Kidney epithelial cell (primary cell): ENCODE measurements around the gene PLEKHG2. TPM values are rescaled to one million over a fixed set of nuclear protein-coding genes. Genes with fewer than 3 reads are reported as not detected.

ENCODE experiments used
- DNase-seq: peaks from one replicate; pipeline ENCODE4 v3.0.0-alpha.2; 2010; ENCODE audit warnings: low read depth
- H3K27me3 ChIP-seq: 2 replicates; pipeline ENCODE4 v1.6.0; 2011; ENCODE audit warnings: low read length; ENCODE audit not compliant: control insufficient read depth, insufficient read depth
- H3K36me3 ChIP-seq: 2 replicates; pipeline ENCODE4 v1.5.1; 2011; ENCODE audit warnings: low read length; ENCODE audit not compliant: control insufficient read depth, insufficient read depth
- H3K4me3 ChIP-seq: 2 replicates; pipeline ENCODE4 v1.5.1; 2011; ENCODE audit warnings: low read depth, mild to moderate bottlenecking, control low read depth, low read length
- total RNA-seq: library from RNA; depleted of rRNA; stranded (reverse); fragments of >200 nt; gene quantifications from 2 replicates; pipeline ENCODE4 v1.2.3, GENCODE V29; 2015
- TF ChIP-seq, protein P1 (sequence below): IDR thresholded peaks from 2 replicates; pipeline ENCODE4 v1.5.1; 2011; ENCODE audit warnings: mild to moderate bottlenecking, moderate library complexity, low read length, control low read depth, inconsistent platforms; ENCODE audit not compliant: insufficient read depth, poor library complexity, severe bottlenecking

PLEKHG2 gene
- total RNA-seq, 1 donor from 2014 or later: 22.8 TPM

DNA sequence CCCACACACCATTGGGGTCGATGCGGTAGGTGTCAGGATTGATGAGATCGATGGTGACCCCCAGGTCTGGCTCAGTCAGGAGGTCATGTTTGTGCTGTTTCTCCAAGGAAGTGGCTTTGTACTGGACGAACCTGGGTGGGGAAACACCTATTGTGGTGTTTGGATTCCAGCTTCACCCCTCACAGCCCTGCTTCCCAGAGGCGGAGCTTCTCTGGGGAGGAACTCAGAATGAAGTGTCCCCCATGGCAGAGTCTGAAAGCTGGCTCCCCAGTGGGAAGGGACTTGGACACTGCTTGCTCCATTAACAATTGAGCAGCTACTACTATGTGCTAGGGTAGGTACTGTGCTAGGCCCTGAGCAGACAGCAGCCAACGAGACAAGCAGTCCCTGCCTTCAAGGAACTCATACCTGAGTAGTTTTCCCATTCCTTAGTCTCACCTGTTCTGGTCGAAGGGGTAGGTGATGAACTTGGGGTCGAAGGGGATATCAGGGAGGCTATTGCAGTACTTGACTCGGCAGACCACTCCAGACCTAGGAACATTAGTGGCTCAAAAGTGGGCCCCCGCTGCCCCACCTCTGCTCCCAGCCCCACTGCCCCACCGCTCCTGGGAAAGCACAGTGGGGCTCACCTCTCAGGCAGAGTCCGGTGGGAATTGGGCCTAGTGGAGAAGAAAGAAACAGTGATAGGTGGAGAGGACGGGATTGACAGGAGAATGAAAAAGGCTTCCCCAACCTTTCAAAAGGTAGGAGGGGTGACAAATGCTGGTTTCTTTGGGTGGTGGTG lies 22.6 kb upstream of the PLEKHG2 start:
- Histone ChIP-seq H3K27me3 (no peaks in the 10 kb centered on the region), H3K36me3 (peaks cover 3% of the 10 kb centered on the region), H3K4me3 (peak overlapping the region; percentile 96)
- DNase-seq: no peak
- TF ChIP-seq, protein P1, sequence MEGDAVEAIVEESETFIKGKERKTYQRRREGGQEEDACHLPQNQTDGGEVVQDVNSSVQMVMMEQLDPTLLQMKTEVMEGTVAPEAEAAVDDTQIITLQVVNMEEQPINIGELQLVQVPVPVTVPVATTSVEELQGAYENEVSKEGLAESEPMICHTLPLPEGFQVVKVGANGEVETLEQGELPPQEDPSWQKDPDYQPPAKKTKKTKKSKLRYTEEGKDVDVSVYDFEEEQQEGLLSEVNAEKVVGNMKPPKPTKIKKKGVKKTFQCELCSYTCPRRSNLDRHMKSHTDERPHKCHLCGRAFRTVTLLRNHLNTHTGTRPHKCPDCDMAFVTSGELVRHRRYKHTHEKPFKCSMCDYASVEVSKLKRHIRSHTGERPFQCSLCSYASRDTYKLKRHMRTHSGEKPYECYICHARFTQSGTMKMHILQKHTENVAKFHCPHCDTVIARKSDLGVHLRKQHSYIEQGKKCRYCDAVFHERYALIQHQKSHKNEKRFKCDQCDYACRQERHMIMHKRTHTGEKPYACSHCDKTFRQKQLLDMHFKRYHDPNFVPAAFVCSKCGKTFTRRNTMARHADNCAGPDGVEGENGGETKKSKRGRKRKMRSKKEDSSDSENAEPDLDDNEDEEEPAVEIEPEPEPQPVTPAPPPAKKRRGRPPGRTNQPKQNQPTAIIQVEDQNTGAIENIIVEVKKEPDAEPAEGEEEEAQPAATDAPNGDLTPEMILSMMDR: no peak

DNA sequence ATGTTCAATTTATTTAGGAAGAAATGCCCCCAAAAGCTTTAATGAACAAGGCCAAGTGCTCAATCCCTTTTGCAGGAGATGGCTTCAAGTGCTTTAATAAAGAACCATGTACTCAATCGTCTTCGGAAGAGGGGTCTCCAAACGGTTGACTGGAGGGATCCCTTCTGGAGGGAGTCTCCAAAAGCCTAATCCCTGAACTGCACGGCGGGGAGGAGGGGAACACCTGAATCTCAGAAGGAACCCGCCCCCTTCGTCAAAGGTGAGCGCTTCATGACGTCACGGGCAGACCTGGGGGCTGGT lies 22.1 kb upstream of the PLEKHG2 start:
- DNase-seq: no peak
- H3K36me3 ChIP-seq: peaks cover 3% of the 10 kb centered on the region
- no peaks in the 10 kb centered on the region for H3K27me3 ChIP-seq
- H3K4me3 ChIP-seq: peak overlapping the region; percentile 96
- TF ChIP-seq, protein P1: no peak

DNA sequence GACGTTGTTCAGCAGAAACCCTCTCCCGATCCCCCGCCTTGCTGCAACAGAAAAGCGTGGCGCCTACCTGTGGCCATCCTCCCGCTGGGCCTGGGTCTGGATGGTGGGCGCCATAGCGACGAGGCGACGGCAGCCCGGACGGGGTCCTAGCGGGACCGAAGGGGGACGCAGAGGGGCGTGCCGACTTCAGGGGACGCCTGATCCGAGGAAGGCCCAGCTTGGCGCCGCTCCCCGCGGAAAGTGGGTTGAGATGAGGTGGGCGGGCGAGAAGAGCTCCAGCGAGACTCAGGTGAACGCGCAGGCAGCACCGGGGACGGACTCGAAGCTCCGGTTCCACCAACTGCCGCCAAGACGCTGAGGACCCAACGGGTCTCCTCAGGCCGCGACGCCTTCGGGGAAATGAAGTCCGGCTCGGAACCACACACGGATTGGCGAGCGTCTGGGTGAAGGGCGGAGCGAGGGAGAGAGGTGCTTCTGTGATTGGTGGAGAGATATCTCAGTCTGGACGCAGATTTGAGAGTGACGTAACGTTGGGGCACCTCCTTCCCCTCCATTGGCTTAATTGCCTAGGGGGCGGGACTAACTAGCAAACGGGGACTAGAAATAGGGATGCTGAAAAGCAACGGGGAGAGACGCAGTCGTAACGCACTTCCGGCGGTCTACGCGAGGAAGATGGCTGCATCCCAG lies 21.6 kb upstream of the PLEKHG2 start, which contains the start of the genes MED29 and PAF1:
MED29 (plus strand) TSS at position 628 of the 687 bp plus-strand sequence; CDS start at position 673, 45 bp downstream.
PAF1 (minus strand) TSS at position 356 of the 687 bp plus-strand sequence; CDS start at position 114, 242 bp downstream.
- Histone ChIP-seq H3K27me3 (no peaks in the 10 kb centered on the region), H3K36me3 (peaks cover 3% of the 10 kb centered on the region), H3K4me3 (peak within 1 kb of the TSS; percentile 96)
- DNase-seq: peak; percentile 97
- TF ChIP-seq, protein P1: no peak

- TF ChIP-seq, protein P1: peak; percentile 97
- no peak for DNase-seq
- H3K4me3 ChIP-seq: no peak overlapping the region
Measured at GRCh38 chr19:39397360-39398296, 14.8 kb upstream of the PLEKHG2 start.

DNA sequence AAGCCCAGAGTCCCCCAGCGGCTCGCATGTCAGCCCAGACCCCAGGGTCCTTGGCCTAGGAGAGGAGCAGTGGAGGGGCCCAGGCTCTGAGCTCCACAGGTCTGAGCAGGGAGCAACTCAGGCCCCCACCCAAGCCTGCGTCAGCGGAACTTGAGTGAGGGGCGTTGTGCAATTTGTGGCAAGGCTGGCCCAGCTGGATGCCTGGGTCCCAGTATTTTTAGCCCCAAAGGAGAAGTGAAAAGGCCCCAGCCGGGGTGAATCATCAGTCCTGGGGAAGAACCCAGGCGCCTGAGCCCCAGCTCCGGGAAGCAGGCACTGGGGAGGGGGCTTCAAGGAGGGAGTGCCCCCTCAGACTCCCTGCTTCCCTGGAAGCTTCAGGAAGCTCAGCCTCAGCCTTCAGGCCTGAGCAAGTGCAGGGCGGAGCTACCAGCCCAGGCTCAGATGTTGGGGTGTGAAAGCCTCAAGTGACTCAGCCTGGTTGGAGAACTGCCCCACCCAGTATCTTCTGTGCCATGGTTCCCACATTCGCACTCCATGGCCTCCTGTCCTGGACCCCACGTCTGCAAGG lies 14.1 kb upstream of the PLEKHG2 start:
- Histone ChIP-seq H3K36me3 (peaks cover 1% of the 10 kb centered on the region), H3K4me3 (no peak overlapping the region), H3K27me3 (no peaks in the 10 kb centered on the region)
- no peak for DNase-seq
- TF ChIP-seq, protein P1: no peak

More at GRCh38 chr19:39397360-39398296, 14.8 kb upstream of the PLEKHG2 start:
- Histone ChIP-seq H3K27me3 (no peaks in the 10 kb centered on the region), H3K36me3 (peaks cover 1% of the 10 kb centered on the region)
